ENCODE measurements around the gene CDC25A. TPM values are rescaled to one million over a fixed set of nuclear protein-coding genes. Genes with fewer than 3 reads are reported as not detected.
"Not testable (repeated sequence)": the region's sequence is repeated elsewhere in the genome, so short reads cannot be mapped to it uniquely, and the experiment has no call there.

The CDC25A gene
- total RNA-seq, 2 donors from 2014 or later: 0.33 TPM; not detected in 1

DNA sequence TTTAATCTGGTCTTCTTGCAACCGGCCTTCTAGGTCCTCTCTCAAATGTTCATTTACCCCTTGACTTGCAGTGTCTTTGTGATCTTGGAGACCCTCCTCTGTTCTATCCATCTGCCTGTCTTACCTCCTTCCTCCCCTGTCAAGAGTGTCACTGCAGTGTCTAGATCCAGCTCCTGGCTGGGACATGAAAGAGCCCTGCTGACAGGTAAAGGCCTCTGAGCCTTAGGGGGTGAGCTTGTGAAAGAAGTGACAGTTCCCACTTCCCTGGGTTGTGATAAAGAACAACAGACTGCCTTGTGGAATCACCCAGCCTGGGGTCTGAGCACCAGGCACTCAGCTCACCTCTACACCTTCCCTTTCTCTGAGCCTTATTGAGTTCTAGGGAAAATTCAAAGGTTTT is 68.0 kb downstream of the CDC25A start:
- H3K4me1 ChIP-seq: no peaks in the 10 kb centered on the region
- no peaks in the 10 kb centered on the region for H3K36me3 ChIP-seq (replicated peaks in 1 of 2; ENCODE audit: insufficient read depth in 1 of 2, low read depth in 2 of 2)
- no peak overlapping the region for H3K4me3 ChIP-seq
- TF ChIP-seq, protein P1, sequence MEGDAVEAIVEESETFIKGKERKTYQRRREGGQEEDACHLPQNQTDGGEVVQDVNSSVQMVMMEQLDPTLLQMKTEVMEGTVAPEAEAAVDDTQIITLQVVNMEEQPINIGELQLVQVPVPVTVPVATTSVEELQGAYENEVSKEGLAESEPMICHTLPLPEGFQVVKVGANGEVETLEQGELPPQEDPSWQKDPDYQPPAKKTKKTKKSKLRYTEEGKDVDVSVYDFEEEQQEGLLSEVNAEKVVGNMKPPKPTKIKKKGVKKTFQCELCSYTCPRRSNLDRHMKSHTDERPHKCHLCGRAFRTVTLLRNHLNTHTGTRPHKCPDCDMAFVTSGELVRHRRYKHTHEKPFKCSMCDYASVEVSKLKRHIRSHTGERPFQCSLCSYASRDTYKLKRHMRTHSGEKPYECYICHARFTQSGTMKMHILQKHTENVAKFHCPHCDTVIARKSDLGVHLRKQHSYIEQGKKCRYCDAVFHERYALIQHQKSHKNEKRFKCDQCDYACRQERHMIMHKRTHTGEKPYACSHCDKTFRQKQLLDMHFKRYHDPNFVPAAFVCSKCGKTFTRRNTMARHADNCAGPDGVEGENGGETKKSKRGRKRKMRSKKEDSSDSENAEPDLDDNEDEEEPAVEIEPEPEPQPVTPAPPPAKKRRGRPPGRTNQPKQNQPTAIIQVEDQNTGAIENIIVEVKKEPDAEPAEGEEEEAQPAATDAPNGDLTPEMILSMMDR (IDR thresholded peaks at IDR 0.05): no peak
- TF ChIP-seq POLR2A (IDR thresholded peaks at IDR 0.05): no peak
- H3K9me3 ChIP-seq: no peaks in the 10 kb centered on the region
- no peaks in the 10 kb centered on the region for H3K27me3 ChIP-seq
- intact Hi-C loops (cut with DNase I): no loop called here
- DNase-seq (no peak), ATAC-seq (no peak)
- H3K27ac ChIP-seq: no peak overlapping the region
- WGBS, 2 donors: 88 to 92% methylated on average over 1 of the region's 1 CpG

DNA sequence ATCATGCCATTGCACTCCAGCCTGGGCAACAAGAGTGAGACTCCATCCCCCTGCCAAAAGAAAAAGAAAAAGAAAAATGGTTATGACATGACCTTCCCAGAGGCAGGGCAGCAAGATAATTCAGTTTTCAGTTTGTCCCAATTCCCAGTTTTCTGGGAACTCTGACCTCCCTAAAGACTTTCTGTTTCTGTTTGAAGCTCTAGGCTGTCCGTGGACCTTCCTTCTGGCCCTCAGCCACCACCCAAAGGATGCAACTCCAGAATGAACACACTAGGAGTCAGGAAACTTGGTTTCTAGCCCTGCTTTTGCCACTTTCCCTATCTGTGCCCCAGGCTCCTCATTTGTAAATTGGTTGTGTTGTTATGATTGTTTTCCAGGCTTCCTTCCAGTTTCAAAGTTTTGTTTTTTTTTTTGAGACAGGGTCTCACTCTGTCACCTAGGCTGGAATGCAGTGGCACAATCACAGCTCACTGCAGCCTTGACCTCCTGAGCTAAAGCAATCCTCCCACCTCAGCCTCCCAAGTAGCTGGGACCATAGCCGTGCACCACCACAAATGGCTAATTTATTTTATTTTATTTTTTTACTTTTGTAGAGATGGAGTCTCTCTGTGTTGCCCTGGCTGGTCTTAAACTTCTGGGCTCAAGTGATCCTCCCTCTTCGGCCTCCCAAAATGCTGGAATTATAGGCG is 68.6 kb downstream of the CDC25A start:
- H3K4me3 ChIP-seq: no peak overlapping the region
- H3K9me3 ChIP-seq: no peaks in the 10 kb centered on the region
- 74 to 83% methylated on average over 4 of the region's 4 CpGs for WGBS, 2 donors
- DNase-seq: peak; percentile 18 to 44 (median 32)
- H3K4me1 ChIP-seq: no peaks in the 10 kb centered on the region
- peak; percentile 40 for ATAC-seq
- intact Hi-C loops (cut with DNase I): no loop called here
- H3K27me3 ChIP-seq: no peaks in the 10 kb centered on the region
- H3K36me3 ChIP-seq (replicated peaks in 1 of 2; ENCODE audit: insufficient read depth in 1 of 2, low read depth in 2 of 2): no peaks in the 10 kb centered on the region
- peak overlapping the region in 1 of 4 donors; percentile 17 for H3K27ac ChIP-seq
- no peak for TF ChIP-seq POLR2A (IDR thresholded peaks at IDR 0.05)
- TF ChIP-seq, protein P1 (IDR thresholded peaks at IDR 0.05): no peak

DNA sequence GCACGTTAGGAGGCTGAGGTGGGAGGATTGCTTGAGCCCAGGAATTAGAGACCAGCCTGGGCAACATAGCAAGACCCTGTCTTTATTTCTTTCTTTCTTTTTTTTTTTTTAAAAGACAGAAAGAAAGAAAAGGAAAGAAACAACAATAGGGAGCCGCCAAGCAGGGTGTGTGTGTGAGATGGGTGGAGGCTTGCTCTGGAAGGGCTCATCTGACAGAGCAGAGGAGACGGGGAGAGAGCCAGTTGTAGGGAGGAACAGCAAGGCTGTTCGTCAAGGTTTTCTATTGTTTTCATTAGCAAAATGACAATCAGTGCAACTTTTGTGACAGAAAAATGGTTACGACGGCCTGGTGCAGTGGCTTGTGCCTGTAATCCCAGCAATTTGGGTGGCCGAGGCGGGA is 69.3 kb downstream of the CDC25A start:
- H3K27me3 ChIP-seq: no peaks in the 10 kb centered on the region
- DNase-seq: no peak
- H3K9me3 ChIP-seq: no peaks in the 10 kb centered on the region
- WGBS, 2 donors: 85 to 93% methylated on average over 8 of the region's 8 CpGs
- H3K4me3 ChIP-seq: no peak overlapping the region
- H3K27ac ChIP-seq: peak overlapping the region in 1 of 4 donors; percentile 17
- ATAC-seq: no peak
- intact Hi-C loops (cut with DNase I): no loop called here
- H3K36me3 ChIP-seq (replicated peaks in 1 of 2; ENCODE audit: insufficient read depth in 1 of 2, low read depth in 2 of 2): no peaks in the 10 kb centered on the region
- H3K4me1 ChIP-seq: no peaks in the 10 kb centered on the region
- no peak for TF ChIP-seq POLR2A (IDR thresholded peaks at IDR 0.05)
- TF ChIP-seq, protein P1 (IDR thresholded peaks at IDR 0.05): no peak

DNA sequence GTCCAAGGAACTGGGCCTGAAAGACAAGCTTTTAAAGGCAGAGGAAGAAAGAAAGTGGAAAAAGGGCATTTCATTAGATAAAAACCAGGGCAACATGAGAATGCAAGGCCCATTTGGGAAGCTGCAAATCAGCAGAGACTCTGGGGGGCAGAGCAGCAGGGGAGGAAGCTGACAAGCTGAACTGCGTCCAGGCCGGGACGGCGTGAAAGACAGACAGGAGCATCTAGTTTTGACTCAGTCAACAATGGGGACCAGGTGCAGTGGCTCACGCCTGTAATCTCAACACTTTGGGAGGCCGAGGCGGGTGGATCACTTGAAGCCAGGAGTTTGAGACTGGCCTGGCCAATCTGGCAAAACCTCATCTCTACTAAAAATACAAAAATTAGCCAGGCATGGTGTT is 69.9 kb downstream of the CDC25A start:
- no peaks in the 10 kb centered on the region for H3K36me3 ChIP-seq (replicated peaks in 1 of 2; ENCODE audit: insufficient read depth in 1 of 2, low read depth in 2 of 2)
- H3K27me3 ChIP-seq: no peaks in the 10 kb centered on the region
- H3K4me1 ChIP-seq: no peaks in the 10 kb centered on the region
- ATAC-seq (no peak), DNase-seq (no peak)
- H3K9me3 ChIP-seq: no peaks in the 10 kb centered on the region
- TF ChIP-seq, protein P1 (IDR thresholded peaks at IDR 0.05): no peak
- TF ChIP-seq POLR2A (IDR thresholded peaks at IDR 0.05): no peak
- 60 to 78% methylated on average over 7 of the region's 7 CpGs for WGBS, 2 donors
- H3K27ac ChIP-seq: no peak overlapping the region
- intact Hi-C loops (cut with DNase I): no loop called here
- no peak overlapping the region for H3K4me3 ChIP-seq

DNA sequence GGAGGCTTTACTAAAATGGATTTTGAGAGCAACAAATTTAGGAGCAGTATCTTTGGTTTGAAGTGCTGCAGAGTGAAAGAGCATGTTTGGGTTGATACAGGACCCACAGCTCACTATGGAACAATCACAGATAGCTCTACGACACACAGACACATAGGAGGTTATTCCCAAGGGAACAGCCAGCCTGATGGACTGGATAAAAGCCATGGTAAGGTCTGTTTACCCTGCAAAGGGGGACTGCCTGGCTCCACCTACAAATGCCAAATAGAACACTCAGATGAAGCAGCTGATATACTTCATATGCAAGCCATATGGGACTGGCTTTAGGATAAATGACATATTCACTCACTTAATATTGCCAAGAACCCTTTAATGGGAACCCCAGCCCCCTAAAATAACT is 75.4 kb downstream of the CDC25A start:
- no peak for TF ChIP-seq POLR2A (IDR thresholded peaks at IDR 0.05)
- TF ChIP-seq, protein P1 (IDR thresholded peaks at IDR 0.05): no peak
- ATAC-seq: no peak
- H3K9me3 ChIP-seq: no peaks in the 10 kb centered on the region
- H3K36me3 ChIP-seq (replicated peaks in 1 of 2; ENCODE audit: insufficient read depth in 1 of 2, low read depth in 2 of 2): no peaks in the 10 kb centered on the region
- no peak for DNase-seq
- H3K4me1 ChIP-seq: no peaks in the 10 kb centered on the region
- H3K27me3 ChIP-seq: no peaks in the 10 kb centered on the region
- H3K4me3 ChIP-seq: no peak overlapping the region
- WGBS, 2 donors: 81 to 100% methylated on average over 1 of the region's 1 CpG
- intact Hi-C loops (cut with DNase I): no loop called here
- no peak overlapping the region for H3K27ac ChIP-seq

DNA sequence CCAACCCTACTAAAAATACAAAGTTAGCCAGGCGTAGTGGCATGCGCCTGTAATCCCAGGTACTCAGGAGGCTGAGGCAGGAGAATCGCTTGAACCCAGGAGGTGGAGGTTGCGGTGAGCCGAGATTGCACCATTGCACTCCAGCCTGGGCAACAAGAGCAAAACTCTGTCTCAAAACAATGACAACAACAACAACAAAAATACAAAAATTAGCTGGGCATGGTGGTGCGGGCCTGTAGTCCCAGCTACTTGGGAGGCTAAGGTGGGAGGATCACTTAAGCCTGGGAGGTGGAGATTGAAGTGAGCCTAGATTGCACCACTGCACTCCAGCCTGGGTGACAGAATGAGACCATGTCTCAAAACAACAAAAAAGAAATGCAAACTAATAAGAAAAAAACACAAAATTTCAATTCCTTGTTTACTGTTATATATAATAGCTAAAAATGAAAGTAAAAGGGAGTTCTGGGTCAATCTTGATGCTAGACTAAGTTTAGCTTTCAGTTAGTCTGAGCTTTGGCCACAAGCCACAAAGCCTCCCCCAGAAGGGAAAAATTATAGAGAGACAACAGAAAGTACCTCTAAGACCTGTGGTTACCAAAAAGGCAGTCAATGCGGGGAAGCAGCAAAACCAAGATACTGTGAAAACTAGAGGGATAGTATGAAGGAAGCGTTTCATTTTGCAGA is 76.0 kb downstream of the CDC25A start:
- peak in 1 of 4 donors; percentile 9 for DNase-seq
- 73 to 86% methylated on average over 8 of the region's 8 CpGs for WGBS, 2 donors
- H3K4me3 ChIP-seq; H3K27me3 ChIP-seq; ATAC-seq; H3K9me3 ChIP-seq; H3K4me1 ChIP-seq; intact Hi-C loops (cut with DNase I); H3K36me3 ChIP-seq (replicated peaks in 1 of 2; ENCODE audit: insufficient read depth in 1 of 2, low read depth in 2 of 2); H3K27ac ChIP-seq: not testable (repeated sequence)

All from body of pancreas (tissue), 4 donors.